Measurements from ENCODE around the gene GPR78. TPM values are rescaled to one million over a fixed set of nuclear protein-coding genes. Genes with fewer than 3 reads are reported as not detected.

The GPR78 gene
- total and polyA plus RNA-seq, 2 of the 13 experiments (the other 11 are each of a cell fraction or from before 2014, with no cell fraction given): 0.01 to 0.07 TPM

- no peak for TF ChIP-seq CAMTA2 (CRISPR knock-in tag; IDR thresholded peaks at IDR 0.05; ENCODE audit: borderline replicate concordance)
- no peak for TF ChIP-seq ZSCAN30 (CRISPR knock-in tag; IDR thresholded peaks at IDR 0.05)
- no peak for TF ChIP-seq NR2F2 (IDR thresholded peaks at IDR 0.05; ENCODE audit: borderline replicate concordance, low read depth)
- no peak for TF ChIP-seq RAD51 (IDR thresholded peaks at IDR 0.05; ENCODE audit: borderline replicate concordance)
- TF ChIP-seq ZNF235 (CRISPR knock-in tag; IDR thresholded peaks at IDR 0.05; ENCODE audit: borderline replicate concordance): no peak
- TF ChIP-seq ZNF891 (CRISPR knock-in tag; IDR thresholded peaks at IDR 0.05): peak; percentile 80; the same call in 1 of the 2 replicates
- no peak for TF ChIP-seq ZNF431 (CRISPR knock-in tag; IDR thresholded peaks at IDR 0.05; ENCODE audit: borderline replicate concordance, low read depth)
- no peak for TF ChIP-seq MNT (IDR thresholded peaks at IDR 0.05)
- TF ChIP-seq U2AF1 (optimal IDR thresholded peaks at IDR 0.05; ENCODE audit: low read depth, low read length): no peak
- TF ChIP-seq MTA3 (CRISPR knock-in tag; IDR thresholded peaks at IDR 0.05): no peak
- TF ChIP-seq ZNF577 (CRISPR knock-in tag; IDR thresholded peaks at IDR 0.05; ENCODE audit: borderline replicate concordance, low read depth): no peak
- no peak for TF ChIP-seq ZNF430 (CRISPR knock-in tag; IDR thresholded peaks at IDR 0.05)
- TF ChIP-seq ZNF251 (CRISPR knock-in tag; IDR thresholded peaks at IDR 0.05): no peak
- TF ChIP-seq ZNF530 (CRISPR knock-in tag; IDR thresholded peaks at IDR 0.05; ENCODE audit: low read depth): no peak
- TF ChIP-seq LCORL (IDR thresholded peaks at IDR 0.05): no peak
- no peak for TF ChIP-seq LCORL (CRISPR knock-in tag; IDR thresholded peaks at IDR 0.05)
- TF ChIP-seq ZNF205 (CRISPR knock-in tag; IDR thresholded peaks at IDR 0.05): no peak
- no peak for TF ChIP-seq ZFX (CRISPR knock-in tag; IDR thresholded peaks at IDR 0.05; ENCODE audit: low read depth)
- no peak for TF ChIP-seq ZNF569 (CRISPR knock-in tag; IDR thresholded peaks at IDR 0.05; ENCODE audit: borderline replicate concordance)
- no peak for TF ChIP-seq ZNF761 (CRISPR knock-in tag; conservative IDR thresholded peaks at IDR 0.05)
- TF ChIP-seq STAG1 (CRISPR knock-in tag; IDR thresholded peaks at IDR 0.05): no peak
These were observed at the start of gene GPR78 (continued) for GRCh38 chr4:8580321-8581093.
